H9 (cell line): ENCODE results near the gene NKIRAS2. TPM values are rescaled to one million over a fixed set of nuclear protein-coding genes. Genes with fewer than 3 reads are reported as not detected.
A peak's percentile ranks its signal among the peaks of the same experiment; 100 is the strongest.

Experiments
- DNase-seq: peaks from one replicate; pipeline ENCODE4 v3.0.0-alpha.2; 2017
- H2AFZ ChIP-seq: one replicate; pipeline ENCODE4 v1.6.1; 2013; ENCODE audit warnings: mild to moderate bottlenecking, low read length, control low read depth, moderate library complexity
- H2AK5ac ChIP-seq: 2 replicates; pipeline ENCODE4 v1.6.1; 2013; ENCODE audit warnings: low read length, control low read depth, mixed read lengths; ENCODE audit not compliant: insufficient read length
- H2BK120ac ChIP-seq: one replicate; pipeline ENCODE4 v1.6.1; 2013; ENCODE audit warnings: low read depth, mild to moderate bottlenecking, low read length, control low read depth, inconsistent platforms; ENCODE audit not compliant: poor library complexity, severe bottlenecking
- H2BK12ac ChIP-seq: 2 replicates; pipeline ENCODE4 v1.6.1; 2013; ENCODE audit warnings: low read length, control low read depth, mixed read lengths, low read depth; ENCODE audit not compliant: insufficient read length
- H2BK15ac ChIP-seq: 2 replicates; pipeline ENCODE4 v1.6.1; 2013; ENCODE audit warnings: low read depth, low read length, control low read depth
- H2BK20ac ChIP-seq: one replicate; pipeline ENCODE4 v1.6.1; 2013; ENCODE audit warnings: low read depth, mild to moderate bottlenecking, low read length, control low read depth, inconsistent platforms; ENCODE audit not compliant: poor library complexity, severe bottlenecking
- H2BK5ac ChIP-seq: 2 replicates; pipeline ENCODE4 v1.6.1; 2013; ENCODE audit warnings: low read length, control low read depth, mixed read lengths; ENCODE audit not compliant: insufficient read length
- H3K14ac ChIP-seq: 2 replicates; pipeline ENCODE4 v1.6.1; 2013; ENCODE audit warnings: low read length, control low read depth; ENCODE audit not compliant: insufficient read depth
- H3K18ac ChIP-seq: 2 replicates; pipeline ENCODE4 v1.6.1; 2013; ENCODE audit warnings: low read depth, mild to moderate bottlenecking, mixed read lengths, low read length, control low read depth; ENCODE audit not compliant: insufficient read length
- H3K23ac ChIP-seq: 2 replicates; pipeline ENCODE4 v1.6.1; 2013; ENCODE audit warnings: low read length, control low read depth, mixed read lengths, low read depth; ENCODE audit not compliant: insufficient read length
- H3K23me2 ChIP-seq: 2 replicates; pipeline ENCODE4 v1.6.1; 2013; ENCODE audit warnings: low read depth, mild to moderate bottlenecking, mixed read lengths, low read length, control low read depth; ENCODE audit not compliant: insufficient read length, poor library complexity, severe bottlenecking
- H3K27ac ChIP-seq: 2 replicates; pipeline ENCODE4 v1.5.1; 2013; ENCODE audit warnings: low read length, control low read depth, mixed read lengths, low read depth; ENCODE audit not compliant: insufficient read length
- H3K27me3 ChIP-seq: 2 replicates; pipeline ENCODE4 v1.6.1; 2013; ENCODE audit warnings: low read length, control low read depth, inconsistent platforms; ENCODE audit not compliant: insufficient read depth
- H3K4ac ChIP-seq: 2 replicates; pipeline ENCODE4 v1.6.1; 2013; ENCODE audit warnings: low read depth, mild to moderate bottlenecking, control low read depth, inconsistent platforms, low read length, moderate library complexity
- H3K4me1 ChIP-seq: 2 replicates; pipeline ENCODE4 v1.6.1; 2013; ENCODE audit warnings: low read length, control low read depth, inconsistent platforms; ENCODE audit not compliant: insufficient read depth
- H3K4me2 ChIP-seq: 2 replicates; pipeline ENCODE4 v1.6.1; 2013; ENCODE audit warnings: low read length, control low read depth, mixed read lengths; ENCODE audit not compliant: insufficient read length, insufficient read depth
- H3K56ac ChIP-seq: 2 replicates; pipeline ENCODE4 v1.6.1; 2013; ENCODE audit warnings: low read depth, mild to moderate bottlenecking, mixed read lengths, low read length, control low read depth; ENCODE audit not compliant: insufficient read length
- H3K79me1 ChIP-seq: 2 replicates; pipeline ENCODE4 v1.6.1; 2013; ENCODE audit warnings: low read depth, mild to moderate bottlenecking, moderate library complexity, low read length, control low read depth, inconsistent platforms; ENCODE audit not compliant: insufficient read depth, poor library complexity, severe bottlenecking
- H3K79me2 ChIP-seq: 2 replicates; pipeline ENCODE4 v1.6.1; 2013; ENCODE audit warnings: low read length, control low read depth, inconsistent platforms; ENCODE audit not compliant: insufficient read depth
- H3K9ac ChIP-seq: 2 replicates; pipeline ENCODE4 v1.6.1; 2013; ENCODE audit warnings: low read length, control low read depth, mixed read lengths; ENCODE audit not compliant: insufficient read length; ENCODE audit errors: extremely low read depth
- H3K9me3 ChIP-seq: one replicate; pipeline ENCODE4 v1.6.1; 2013; ENCODE audit warnings: low read depth, low read length, inconsistent platforms; ENCODE audit not compliant: control insufficient read depth
- H3T11ph ChIP-seq: one replicate; pipeline ENCODE4 v1.6.1; 2013; ENCODE audit warnings: mild to moderate bottlenecking, low read length, control low read depth, inconsistent platforms
- H4K20me1 ChIP-seq: one replicate; pipeline ENCODE4 v1.6.1; 2013; ENCODE audit not compliant: control insufficient read depth, insufficient read length, insufficient read depth
- H4K5ac ChIP-seq: 2 replicates; pipeline ENCODE4 v1.6.1; 2013; ENCODE audit warnings: low read depth, mild to moderate bottlenecking, mixed read lengths, low read length, control low read depth; ENCODE audit not compliant: insufficient read length
- H4K8ac ChIP-seq: replicated peaks from 2 replicates; pipeline ENCODE4 v1.6.1; 2013; ENCODE audit warnings: low read length, control low read depth, mixed read lengths, low read depth; ENCODE audit not compliant: insufficient read length
- H4K91ac ChIP-seq: 2 replicates; pipeline ENCODE4 v1.6.1; 2013; ENCODE audit warnings: low read depth, mild to moderate bottlenecking, moderate library complexity, mixed read lengths, low read length, control low read depth; ENCODE audit not compliant: insufficient read length
- H3K27ac Mint-ChIP-seq, 3 experiments: 2 replicates in 2 of 3; 3 replicates in 1 of 3; pipeline ENCODE4 v1.8.0; 2020 to 2021; ENCODE audit warnings: mixed read lengths in 3 of 3, mild to moderate bottlenecking in 1 of 3, moderate library complexity in 1 of 3
- H3K27me3 Mint-ChIP-seq: 2 replicates; pipeline ENCODE4 v1.8.0; 2021; ENCODE audit warnings: low read depth, mild to moderate bottlenecking, moderate library complexity, mixed read lengths
- H3K36me3 Mint-ChIP-seq, 3 experiments: 2 replicates in 2 of 3; 3 replicates in 1 of 3; pipeline ENCODE4 v1.8.0; 2020 to 2021; ENCODE audit warnings: low read depth in 3 of 3, mixed read lengths in 3 of 3; ENCODE audit not compliant: insufficient read depth in 1 of 3
- H3K4me1 Mint-ChIP-seq, 2 experiments: 2 replicates each; pipeline ENCODE4 v1.8.0; 2020; ENCODE audit warnings: mixed read lengths in 2 of 2
- H3K4me3 Mint-ChIP-seq, 2 experiments: 2 replicates in 1 of 2; 3 replicates in 1 of 2; pipeline ENCODE4 v1.8.0; 2020 to 2021; ENCODE audit warnings: mild to moderate bottlenecking in 2 of 2, mixed read lengths in 2 of 2, moderate library complexity in 1 of 2
- H3K9me3 Mint-ChIP-seq, 2 experiments: 2 replicates in 1 of 2; 3 replicates in 1 of 2; pipeline ENCODE4 v1.8.0; 2020; ENCODE audit warnings: mild to moderate bottlenecking in 2 of 2, mixed read lengths in 2 of 2, moderate library complexity in 1 of 2
- whole genome bisulfite sequencing: extraction: QIAGEN DNeasy Blood & Tissue Kit; methylation state at CpG from one replicate; pipeline ENCODE4 v1.1.7; 2013; ENCODE audit warnings: missing lambda C conversion rate, low lambda C conversion rate, mixed read lengths; ENCODE audit not compliant: insufficient read length; ENCODE audit errors: extremely low coverage; 5-methylcytosine and 5-hydroxymethylcytosine counted together
- total RNA-seq: library from RNA; stranded (reverse); gene quantifications from 2 replicates; pipeline ENCODE4 v1.2.1, GENCODE V29; 2021
- TF ChIP-seq, protein P1 (sequence below): fragments of 200-600 bp; sonication (generic); conservative IDR thresholded peaks from 3 replicates; pipeline ENCODE4 v1.8.0; 2021; ENCODE audit warnings: antibody characterized with exemption, mild to moderate bottlenecking

The NKIRAS2 gene
- total RNA-seq, 1 experiment from 2014 or later = 37.1 TPM

DNA sequence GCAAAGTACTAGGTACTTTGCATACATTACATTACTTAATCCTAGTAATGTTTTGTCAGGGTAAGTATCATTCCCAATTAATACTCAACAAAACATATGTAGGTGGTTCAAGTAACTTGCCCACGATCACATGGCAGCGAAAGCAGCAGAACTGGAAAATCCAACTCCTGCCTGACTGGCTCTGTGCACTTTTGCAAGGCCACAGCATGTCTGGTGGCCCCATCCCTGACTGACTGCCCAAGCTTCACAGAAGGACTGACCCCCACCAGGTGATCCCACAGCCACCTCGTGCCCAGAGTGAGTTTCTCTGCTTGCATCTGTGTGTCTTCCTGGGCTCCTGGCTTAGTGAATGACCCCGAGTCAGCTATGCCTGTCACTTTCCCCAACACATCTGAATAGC lies 41.9 kb upstream of the NKIRAS2 start:
- Histone ChIP-seq H3K18ac (no peak overlapping the region), H3K27me3 (no peaks in the 10 kb centered on the region), H2BK15ac (no peak overlapping the region), H3K79me1 (no peaks in the 10 kb centered on the region), H4K8ac (no peak overlapping the region), H3K4ac (no peak overlapping the region), H4K20me1 (no peaks in the 10 kb centered on the region), H2BK12ac (no peak overlapping the region), H3K23me2 (no peaks in the 10 kb centered on the region), H3K4me1 (no peaks in the 10 kb centered on the region), H2AK5ac (no peak overlapping the region), H4K91ac (no peak overlapping the region), H2BK120ac (no peak overlapping the region), H2AFZ (no peak overlapping the region), H3K9me3 (no peaks in the 10 kb centered on the region), H3K56ac (no peak overlapping the region), H4K5ac (no peak overlapping the region), H3K27ac (no peak overlapping the region), H3K4me2 (no peak overlapping the region), H3K14ac (no peak overlapping the region), H2BK20ac (no peak overlapping the region), H3K9ac (no peak overlapping the region), H3T11ph (no peak overlapping the region), H3K23ac (no peak overlapping the region), H3K79me2 (no peaks in the 10 kb centered on the region), H2BK5ac (no peak overlapping the region)
- H3K4me1 Mint-ChIP-seq = no peaks in the 10 kb centered on the region
- H3K27me3 Mint-ChIP-seq = no peaks in the 10 kb centered on the region
- H3K36me3 Mint-ChIP-seq = peaks cover 49 to 92% (median 90%) of the 10 kb centered on the region in 3 experiments
- TF ChIP-seq, protein P1, sequence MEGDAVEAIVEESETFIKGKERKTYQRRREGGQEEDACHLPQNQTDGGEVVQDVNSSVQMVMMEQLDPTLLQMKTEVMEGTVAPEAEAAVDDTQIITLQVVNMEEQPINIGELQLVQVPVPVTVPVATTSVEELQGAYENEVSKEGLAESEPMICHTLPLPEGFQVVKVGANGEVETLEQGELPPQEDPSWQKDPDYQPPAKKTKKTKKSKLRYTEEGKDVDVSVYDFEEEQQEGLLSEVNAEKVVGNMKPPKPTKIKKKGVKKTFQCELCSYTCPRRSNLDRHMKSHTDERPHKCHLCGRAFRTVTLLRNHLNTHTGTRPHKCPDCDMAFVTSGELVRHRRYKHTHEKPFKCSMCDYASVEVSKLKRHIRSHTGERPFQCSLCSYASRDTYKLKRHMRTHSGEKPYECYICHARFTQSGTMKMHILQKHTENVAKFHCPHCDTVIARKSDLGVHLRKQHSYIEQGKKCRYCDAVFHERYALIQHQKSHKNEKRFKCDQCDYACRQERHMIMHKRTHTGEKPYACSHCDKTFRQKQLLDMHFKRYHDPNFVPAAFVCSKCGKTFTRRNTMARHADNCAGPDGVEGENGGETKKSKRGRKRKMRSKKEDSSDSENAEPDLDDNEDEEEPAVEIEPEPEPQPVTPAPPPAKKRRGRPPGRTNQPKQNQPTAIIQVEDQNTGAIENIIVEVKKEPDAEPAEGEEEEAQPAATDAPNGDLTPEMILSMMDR = no peak
- WGBS = no CpG with 5 or more reads among the region's 4 CpGs
- peak overlapping the region in 1 of 3 experiments; percentile 55; a peak in 1 of 7 replicates for H3K27ac Mint-ChIP-seq
- DNase-seq = no peak
- no peaks in the 10 kb centered on the region for H3K9me3 Mint-ChIP-seq
- H3K4me3 Mint-ChIP-seq = no peak overlapping the region
